ENCODE data around the gene CCDC150. TPM values are rescaled to one million over a fixed set of nuclear protein-coding genes. Genes with fewer than 3 reads are reported as not detected.
"Not testable (repeated sequence)": the region's sequence is repeated elsewhere in the genome, so short reads cannot be mapped to it uniquely, and the experiment has no call there.

CCDC150 gene
- total RNA-seq, 2 experiments from 2014 or later, result 8.8 to 11.1 TPM

DNA sequence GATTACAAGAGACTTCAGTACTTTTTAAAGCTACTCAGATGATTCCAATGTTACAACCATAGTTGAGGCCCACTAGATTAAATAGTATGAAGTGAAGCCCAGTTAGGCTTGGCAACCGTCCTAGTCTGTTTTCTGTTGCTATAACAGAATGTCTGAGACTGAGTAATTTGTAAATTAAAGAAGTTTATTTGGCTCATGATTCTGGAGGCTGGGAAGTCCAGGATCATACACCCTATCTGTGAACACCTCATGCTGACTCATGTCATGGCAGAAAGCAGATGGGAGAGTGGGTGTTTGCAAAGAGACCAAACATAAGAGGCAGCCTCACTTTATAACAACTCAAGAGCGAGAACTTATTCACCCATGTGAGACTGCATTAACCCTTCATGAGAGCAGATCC, 63.1 kb downstream of the CCDC150 start:
- ChIA-PET CTCF (no interaction called here), POLR2A (no interaction called here)

DNA sequence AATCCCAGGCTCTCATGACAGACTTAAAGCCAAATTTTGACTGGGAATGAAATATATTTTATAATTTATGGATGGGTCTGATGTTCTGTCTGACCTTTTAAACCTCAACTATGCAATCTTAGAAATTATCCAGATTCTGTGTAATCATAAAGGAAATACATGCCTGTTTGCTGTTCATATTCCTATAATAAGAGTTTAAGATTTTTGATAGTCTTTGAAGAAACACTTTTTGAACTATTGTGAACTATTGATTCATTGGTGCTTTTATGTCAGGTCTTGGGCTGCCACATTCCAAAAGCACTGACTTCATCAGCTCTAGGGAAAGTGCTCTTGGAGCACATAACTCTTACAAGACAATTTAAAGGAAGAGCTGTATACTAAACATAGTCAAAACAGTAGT, 64.2 kb downstream of the CCDC150 start:
- ChIA-PET CTCF (no interaction called here), POLR2A (no interaction called here)

DNA sequence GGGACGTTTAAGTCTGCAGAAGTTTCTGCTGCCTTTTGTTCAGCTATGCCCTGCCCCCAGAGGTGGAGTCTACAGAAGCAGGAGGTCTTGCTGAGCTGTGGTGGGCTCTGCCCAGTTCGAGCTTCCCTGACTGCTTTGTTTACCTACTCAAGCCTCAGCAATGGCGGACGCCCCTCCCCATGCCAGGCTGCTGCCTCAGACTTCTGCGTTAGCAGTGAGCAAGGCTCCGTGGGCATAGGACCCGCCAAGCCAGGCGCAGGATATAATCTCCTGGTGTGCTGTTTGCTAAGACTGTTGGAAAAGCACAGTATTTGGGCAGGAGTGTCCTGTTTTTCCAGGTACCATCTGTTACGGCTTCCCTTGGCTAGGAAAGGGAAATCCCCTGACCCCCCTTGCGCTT, 70.5 kb downstream of the CCDC150 start:
- CTCF ChIA-PET, POLR2A ChIA-PET: not testable (repeated sequence)

DNA sequence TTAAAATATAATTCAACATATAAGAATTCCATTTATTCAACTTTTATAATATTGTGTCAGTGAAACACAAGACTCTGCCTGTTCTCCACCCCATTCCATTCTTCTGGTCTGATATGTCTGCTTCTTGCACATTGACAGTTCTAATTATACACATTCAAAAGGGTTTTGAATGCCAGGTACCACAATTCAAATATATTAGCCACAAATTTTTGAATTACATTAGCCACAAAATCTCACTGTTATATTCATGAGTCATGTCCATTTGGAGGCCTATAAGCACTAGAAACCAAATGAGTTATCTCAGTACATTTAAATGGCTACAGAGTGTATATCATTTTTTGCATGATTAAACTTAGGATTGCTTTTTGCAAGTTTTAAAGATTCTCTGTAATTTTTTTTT, 72.1 kb downstream of the CCDC150 start:
- ChIA-PET POLR2A (no interaction called here), CTCF (no interaction called here)

DNA sequence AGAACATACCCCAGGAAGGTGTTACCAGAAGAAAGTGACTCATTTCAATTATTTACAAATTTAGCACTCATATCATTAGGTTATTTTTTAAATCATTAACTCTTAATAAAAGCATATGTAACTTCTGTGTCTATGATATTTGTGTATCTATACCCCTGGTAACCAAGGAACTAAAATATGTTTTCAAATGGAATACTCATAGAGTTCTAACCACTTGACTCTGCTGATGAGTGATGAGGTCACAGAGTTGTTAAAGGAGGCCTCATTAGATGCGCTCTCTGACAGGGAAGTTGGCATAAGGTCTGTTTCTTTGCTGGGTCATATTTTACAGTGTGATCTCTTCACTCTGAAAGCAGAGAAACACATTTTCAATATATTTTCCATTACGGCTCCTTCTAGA, 73.4 kb downstream of the CCDC150 start:
- CTCF ChIA-PET, result no interaction called here
- POLR2A ChIA-PET, result no interaction called here

DNA sequence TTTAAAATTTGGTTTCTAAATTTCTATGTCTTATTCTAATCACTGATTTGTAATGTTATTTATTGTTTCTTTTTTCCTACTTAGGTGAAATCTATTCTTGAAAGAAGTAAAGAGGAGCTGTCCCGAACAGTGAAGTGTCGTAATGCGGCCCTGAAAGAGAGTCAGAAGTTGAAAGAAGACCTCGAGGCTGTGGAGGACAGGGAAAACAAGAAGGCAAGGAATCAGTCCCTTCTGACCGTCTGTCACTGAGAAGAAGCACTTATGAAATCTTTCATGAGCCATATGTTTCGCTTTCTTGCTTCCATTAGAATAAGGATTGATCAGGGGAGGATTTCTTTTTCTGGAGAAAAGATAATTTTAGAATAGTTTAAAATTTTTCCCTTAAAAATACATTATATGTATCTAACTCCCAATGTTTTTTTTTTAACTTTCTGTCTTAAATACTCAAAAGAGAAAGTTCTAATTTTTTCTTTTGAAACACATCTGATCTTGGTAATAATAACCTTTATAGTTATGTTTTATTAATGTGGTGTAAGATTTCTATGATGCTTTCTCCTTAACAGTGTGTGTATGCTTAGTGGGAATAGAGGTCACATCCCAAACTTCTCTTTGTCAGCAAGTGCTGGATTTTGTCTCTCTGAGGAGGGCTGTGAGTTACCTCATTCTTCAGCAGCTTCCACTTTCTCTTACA, 79.0 kb downstream of the CCDC150 start:
- CTCF ChIA-PET, result interaction anchor here (0.6 kb wide), 1 partner anchor 588 kb away, joined by 3 read pairs; no protein-coding TSS in a partner anchor
- POLR2A ChIA-PET, result no interaction called here

DNA sequence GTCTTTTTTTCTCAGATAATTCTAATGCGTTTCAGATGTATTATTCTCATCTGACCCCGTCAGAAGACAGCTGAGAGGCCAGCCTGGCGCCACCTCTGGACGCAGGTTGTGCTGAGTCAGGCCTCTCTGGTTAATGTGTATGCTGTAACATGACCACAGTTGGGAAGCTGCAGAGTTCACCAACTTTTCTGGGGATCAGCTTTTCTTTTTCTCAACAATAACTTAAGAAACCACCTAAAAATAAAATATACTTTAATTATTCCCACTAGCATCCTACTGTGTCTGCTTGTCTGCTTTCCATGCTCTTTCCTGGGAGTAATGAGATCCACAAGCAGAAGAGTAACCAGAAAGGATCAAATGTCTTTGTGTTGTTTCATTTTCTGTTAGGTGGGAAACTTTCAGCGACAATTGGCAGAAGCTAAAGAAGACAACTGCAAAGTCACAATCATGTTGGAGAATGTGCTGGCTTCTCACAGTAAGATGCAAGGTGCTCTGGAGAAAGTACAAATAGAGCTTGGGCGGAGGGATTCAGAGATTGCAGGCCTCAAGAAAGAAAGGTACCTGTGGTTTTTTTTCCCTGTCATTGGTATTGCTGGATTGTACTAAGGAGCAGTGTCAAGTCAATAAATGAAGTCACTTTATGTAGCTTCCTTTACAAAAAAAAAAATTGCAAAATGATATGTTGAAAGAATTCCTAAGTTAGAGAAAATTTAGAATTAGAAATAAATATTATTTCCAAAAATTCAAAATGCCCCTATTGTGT, 79.8 kb downstream of the CCDC150 start:
- POLR2A ChIA-PET, result no interaction called here
- CTCF ChIA-PET, result no interaction called here

DNA sequence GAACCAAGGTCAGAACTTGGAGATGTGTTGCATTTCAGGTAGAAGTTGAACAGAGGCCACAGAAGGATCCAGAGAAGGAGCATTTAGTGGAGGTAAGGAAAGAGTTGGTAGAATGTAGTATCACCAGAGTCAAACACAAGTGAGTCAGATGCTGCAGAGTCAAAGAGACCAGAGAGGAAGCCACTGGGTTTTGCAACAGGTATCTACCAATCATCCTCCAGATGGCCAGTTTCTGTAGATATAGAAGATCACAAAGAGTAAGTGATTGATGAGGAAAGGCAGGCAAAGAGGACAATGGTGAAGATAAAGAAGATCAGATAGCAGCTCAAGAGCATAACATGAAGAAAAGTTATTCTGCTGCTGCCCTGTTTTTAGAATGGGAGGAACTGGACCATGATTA, 84.1 kb downstream of the CCDC150 start:
- POLR2A ChIA-PET, result no interaction called here
- CTCF ChIA-PET, result no interaction called here

DNA sequence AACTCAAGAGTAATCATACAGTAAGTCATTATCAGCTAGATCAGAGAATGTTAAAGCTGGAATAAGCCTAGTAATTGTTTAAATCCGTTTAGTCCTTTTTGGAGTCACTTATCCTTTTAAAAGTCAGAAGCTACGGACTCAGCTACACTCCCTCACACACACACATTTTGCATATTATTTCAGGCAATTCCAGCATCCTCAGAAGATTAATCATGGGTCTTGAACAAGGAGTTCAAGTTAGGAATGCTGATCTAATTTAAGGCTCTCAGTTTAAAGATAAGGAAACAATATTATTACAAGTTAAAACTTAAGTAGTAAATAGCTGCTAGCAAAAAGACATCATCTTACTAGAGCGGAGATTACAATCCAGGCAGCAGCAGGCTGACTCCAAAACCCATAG, 85.7 kb downstream of the CCDC150 start:
- ChIA-PET CTCF (no interaction called here), POLR2A (no interaction called here)

DNA sequence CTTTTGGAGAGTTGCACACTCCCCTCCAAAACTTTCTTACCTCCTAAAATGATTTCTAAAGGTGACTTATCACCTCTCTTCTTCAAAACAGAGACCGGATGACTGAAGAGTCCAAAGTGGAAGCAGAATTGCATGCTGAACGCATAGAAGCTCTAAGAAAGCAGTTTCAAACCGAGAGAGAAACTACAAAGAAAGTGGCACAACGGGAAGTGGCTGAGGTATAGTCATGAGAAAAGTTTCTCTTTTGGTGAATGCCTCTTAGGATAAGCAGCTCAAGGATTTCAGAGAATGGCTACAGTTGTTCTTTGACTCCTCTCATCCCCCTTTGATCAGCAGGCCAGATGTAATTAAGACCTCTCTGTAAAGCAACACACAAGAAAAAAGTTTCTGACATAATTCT, 86.4 kb downstream of the CCDC150 start:
- CTCF ChIA-PET, result no interaction called here
- POLR2A ChIA-PET, result no interaction called here

DNA sequence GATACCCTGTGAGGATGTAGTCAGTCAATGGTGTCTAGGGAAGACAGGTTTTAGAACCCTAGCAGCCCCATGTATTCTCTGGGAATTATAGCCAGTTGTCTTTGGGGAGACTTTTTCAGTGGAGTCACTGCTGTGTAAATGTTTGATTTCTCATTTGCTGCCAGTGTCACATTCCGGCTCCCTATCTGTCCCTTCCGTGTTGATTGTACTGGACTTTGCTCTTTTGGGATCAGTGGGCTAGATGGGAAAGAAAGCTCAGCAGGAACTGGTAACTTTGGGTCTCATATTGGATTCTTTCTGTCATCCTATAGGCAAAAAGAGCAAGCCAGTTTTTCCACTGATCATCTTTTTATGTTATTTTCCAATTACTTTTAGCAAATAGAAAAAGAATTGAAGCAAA, 89.9 kb downstream of the CCDC150 start:
- POLR2A ChIA-PET, result no interaction called here
- CTCF ChIA-PET, result no interaction called here

DNA sequence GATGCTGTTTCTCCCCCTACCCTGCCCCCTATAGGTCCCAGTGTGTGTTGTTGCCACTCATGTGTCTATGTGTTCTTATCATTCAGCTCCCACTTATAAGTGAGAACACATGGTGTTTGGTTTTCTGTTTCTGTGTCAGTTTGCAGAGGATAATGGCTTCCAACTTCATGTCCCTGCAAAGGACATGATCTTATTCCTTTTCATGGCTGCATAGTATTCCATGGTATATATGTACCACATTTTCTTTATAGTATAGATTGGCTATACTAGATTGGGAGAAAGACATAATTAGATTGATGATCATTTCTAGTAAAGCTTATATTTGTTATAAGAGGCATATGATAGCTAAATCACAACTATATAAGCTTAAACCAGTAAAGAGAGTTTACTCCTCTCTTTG, 97.1 kb downstream of the CCDC150 start:
- POLR2A ChIA-PET, CTCF ChIA-PET: not testable (repeated sequence)

DNA sequence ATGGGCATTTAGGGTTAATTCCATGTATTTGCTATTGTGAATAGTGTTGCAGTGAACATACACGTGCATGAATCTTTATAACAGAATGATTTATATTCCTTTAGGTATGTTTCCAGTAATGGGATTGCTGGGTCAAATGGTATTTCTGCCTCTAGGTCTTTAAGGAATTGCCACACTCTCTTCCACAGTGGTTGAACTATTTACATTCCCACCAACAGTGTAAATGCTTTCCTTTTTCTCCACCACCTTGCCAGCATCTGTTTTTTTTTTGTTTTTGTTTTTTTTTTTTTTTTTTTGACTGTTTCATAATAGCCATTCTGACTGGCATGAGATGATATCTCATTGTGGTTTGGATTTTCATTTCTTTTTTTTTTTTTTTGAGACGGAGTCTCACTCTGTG, 97.5 kb downstream of the CCDC150 start:
- ChIA-PET CTCF (no interaction called here), POLR2A (no interaction called here)

DNA sequence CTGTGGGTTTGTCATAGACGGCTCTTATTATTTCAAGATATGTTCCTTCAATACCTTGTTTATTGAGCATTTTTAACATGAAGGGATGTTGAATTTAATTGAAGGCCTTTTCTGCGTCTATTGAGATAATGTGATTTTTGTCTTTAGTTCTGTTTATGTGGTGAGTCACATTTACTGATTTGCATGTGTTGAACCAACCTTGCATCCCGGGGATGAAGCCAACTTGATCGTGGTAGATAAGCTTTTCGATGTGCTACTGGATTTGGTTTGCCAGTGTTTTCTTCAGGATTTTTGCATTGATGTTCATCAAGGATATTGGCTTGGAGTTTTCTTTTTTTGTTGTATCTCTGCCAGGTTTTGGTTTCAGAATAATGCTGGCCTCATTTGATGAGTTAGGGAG, 99.5 kb downstream of the CCDC150 start:
- ChIA-PET CTCF (no interaction called here), POLR2A (no interaction called here)

DNA sequence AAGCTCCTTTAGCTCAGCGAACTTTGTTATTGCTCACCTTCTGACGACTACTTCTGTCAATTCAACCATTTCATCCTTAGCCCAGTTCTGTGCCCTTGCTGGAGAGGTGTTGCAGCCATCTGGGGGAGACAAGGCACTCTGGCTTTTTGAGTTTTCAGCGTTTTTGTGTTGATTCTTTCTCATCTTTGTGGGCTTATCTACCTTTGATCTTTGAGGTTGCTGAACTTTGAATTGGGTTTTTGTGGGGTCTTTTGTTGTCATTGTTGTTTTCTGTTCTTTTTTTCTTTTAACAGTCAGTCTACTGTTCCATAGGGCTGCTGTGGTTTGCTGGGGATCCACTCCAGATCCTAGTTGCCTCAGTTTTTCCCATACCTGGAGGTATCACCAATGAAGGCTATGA, 102.7 kb downstream of the CCDC150 start:
- ChIA-PET POLR2A (no interaction called here), CTCF (no interaction called here)

DNA sequence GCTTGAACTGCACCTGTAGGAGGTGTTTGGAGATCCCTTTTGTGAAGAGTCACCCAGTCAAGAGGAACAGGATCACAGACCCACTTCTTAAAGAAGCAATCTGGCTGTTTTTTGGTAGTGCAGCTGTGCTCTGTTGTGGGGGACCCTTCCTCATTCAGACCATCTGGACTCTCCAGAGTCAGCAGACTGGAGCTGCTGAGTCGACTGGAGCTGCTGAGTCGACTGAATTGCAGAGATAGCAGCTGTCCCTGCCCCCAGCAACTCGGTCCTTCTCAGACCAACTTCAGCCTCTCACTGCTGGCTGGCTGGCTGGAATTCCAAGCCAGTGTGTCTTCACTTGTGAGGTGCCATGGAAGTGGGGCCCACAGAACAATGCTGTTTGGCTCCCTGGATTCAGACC, 103.2 kb downstream of the CCDC150 start:
- POLR2A ChIA-PET, result no interaction called here
- CTCF ChIA-PET, result no interaction called here

DNA sequence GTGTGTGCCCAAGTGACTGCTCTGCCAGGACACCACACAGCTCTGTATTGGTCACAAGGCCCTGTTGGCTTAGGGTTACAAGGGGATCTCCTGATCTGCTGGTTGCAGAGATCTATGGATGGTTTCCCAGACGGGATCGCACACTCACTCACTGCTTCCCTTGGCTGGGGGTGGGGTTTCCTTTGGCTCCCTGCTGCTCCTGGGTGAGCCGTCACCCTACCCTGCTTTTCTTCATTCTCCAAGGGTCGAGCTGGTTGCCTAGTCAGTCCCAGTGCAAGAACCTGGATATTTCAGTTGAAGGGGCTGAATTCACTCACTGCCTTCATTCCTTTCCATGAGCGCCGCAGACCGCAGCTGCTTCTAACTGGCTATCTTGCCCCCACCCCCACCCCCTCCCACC, 103.7 kb downstream of the CCDC150 start:
- POLR2A ChIA-PET, result no interaction called here
- CTCF ChIA-PET, result no interaction called here

DNA sequence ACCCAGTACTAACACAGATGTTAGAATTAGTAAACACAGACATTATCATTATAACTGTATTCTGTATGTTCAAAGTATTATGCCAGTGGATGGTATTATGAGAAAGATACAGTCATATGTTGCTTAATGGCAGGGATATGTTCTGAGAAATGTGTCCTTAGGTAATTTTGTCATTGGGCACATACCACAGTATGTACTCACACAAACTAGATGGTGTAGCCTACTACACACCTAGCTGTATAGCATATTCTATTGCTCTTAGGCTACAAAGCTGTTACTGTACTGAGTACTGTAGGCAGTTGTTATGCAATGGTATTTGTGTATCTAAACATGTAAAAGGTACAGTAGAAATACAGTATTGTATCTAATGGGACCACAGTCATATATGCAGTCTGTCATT, 106.2 kb downstream of the CCDC150 start:
- ChIA-PET POLR2A (no interaction called here), CTCF (no interaction called here)

DNA sequence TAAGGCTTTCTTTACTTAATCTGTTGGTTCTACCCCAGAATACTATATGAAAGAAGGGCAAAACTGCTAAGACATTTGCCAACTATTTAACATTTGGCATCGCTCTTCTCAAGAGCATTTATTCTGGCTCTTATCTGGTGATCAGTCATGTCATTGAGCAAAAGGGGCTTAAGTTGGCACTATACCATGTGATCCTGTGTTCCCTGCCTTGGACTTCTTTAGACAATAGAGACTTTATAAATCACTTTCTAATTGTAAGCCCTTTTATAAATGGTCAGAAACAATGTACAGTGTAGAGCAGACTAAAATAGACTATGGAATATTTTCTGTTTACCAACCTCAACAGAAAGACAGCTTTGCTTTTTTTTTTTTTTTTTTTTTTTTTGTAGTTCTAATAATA, 107.9 kb downstream of the CCDC150 start:
- ChIA-PET CTCF (no interaction called here), POLR2A (no interaction called here)

DNA sequence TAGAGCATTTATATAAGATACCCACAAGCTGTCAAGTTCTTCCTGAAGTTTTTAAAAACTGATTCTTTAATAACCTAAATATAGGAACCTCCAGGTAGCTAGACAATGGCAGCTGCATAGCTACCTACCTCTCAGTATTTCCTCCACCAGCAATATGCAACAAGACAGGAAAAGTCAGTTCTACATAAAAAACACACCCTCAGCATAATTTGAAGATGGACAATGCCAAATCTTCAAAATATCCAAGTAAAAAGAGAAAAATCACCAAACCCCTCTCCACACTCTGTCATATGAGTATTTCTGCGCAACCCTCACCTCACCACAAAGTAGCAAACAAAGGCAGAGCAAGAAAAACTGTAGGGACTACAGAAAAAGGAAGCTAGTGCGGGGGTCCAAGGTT, 108.6 kb downstream of the CCDC150 start:
- CTCF ChIA-PET, result no interaction called here
- POLR2A ChIA-PET, result no interaction called here

DNA sequence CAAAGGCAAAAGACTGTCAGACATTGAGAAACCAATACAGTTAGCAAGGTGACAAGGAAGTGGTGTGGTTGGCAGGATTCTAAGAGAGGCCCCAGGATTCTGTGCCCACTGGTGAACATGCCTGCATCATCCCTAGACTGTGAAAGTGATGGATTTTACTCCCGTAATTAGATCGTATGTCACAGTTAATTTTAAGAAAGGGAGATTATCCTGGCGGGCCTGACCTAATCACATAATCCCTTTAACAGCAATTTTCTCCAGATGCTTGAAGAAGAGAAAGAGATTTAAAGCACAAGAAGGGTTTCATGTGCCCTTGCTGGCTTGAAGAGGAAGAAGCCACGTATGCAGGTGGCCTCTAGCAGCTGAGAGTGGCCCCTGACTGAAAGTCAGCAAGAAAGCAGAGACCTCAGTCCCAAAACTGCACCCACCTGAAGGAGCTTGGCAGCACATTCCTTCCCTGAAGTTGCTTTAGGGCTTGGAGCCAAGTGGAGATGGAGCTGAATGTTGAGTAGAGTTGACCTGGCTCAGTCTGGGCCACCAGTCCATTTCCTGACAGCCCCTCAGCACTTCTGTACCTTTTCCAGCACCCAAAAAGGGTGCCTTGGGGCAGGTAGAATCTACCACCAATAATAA, 110.9 kb downstream of the CCDC150 start:
- ChIA-PET CTCF (interaction anchor here (0.5 to 1.3 kb wide), 6 partner anchors 9 to 283 kb away, joined by 3 to 5 read pairs (median 3); partner anchors contain the start of gene CCDC150), POLR2A (no interaction called here)

All from activated CD8-positive, alpha-beta memory T cell treated with anti-CD3 and anti-CD28 coated beads for 36 hours (primary cell).